NK-92 treated with Interleukin-12 subunit alpha and Interleukin-12 subunit beta, amount 100 ng/mL, for 24 hours (cell line): ENCODE results near the gene ZDHHC14.

Source experiments
- DNase-seq: peaks from one replicate; lab custom pipeline; 2025; lab: John Stamatoyannopoulos, UW

Gene ZDHHC14

DNA sequence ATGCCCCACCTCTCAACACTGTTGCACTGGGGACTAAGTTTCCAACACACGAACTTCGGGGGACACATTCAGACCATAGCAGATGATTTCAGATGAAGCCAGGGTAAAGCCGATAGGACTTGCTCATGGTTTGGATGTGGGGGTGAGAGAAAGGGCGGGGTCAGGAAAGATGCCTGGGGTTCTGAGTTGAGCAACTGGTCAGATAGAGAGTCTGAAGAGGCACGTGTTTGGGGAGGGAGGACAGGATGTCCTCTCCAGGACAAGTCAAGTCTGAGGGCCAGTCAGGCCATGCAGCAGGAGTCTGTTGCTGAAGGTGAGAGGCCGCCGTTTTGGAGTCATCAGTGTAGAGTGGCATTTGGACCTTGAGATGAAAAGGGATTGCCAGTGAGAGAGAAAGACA is 244.1 kb downstream of the ZDHHC14 start:
- no peak for DNase-seq

DNA sequence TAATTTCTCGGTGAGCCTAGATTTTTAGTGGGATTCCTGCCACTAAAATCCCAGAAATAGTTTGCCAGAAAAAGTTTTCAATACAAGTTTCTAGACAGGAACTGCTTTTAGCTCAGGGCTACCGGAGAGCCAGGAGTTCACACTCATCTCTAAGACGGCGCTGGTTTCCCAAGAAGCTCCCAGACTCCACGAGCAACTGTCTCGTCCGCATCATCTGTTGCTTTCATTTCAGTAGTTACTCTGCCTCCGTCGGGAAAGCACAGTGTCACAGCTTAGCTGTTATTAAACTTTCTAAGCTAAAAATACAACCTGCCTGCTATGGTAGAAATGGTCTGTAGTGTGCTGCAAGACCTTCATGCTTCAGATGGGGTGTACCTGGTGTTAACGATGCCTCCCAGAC is 244.8 kb downstream of the ZDHHC14 start:
- no peak for DNase-seq

- DNase-seq, result no peak
Measured at GRCh38 chr6:157627195-157627966, 246.4 kb downstream of the ZDHHC14 start.

DNA sequence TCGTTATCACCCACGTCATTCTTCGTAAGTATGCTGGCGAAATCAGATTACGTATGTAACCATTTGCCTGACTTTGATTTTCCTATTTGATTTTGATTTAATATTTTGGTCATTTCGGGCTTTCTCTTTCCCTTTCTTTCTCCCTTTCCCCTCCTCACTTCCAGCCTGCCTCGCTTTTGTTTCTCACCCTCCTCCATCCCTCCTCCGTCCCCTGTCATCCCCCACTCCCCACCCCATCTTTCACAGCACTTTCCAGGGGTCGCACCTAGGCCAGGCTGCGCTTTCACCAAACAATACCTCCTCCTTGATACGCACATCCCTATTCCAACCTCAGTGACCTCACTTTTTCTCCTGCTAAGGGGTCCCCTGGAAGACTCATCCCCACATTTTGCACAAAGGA is 247.5 kb downstream of the ZDHHC14 start:
- no peak for DNase-seq

DNA sequence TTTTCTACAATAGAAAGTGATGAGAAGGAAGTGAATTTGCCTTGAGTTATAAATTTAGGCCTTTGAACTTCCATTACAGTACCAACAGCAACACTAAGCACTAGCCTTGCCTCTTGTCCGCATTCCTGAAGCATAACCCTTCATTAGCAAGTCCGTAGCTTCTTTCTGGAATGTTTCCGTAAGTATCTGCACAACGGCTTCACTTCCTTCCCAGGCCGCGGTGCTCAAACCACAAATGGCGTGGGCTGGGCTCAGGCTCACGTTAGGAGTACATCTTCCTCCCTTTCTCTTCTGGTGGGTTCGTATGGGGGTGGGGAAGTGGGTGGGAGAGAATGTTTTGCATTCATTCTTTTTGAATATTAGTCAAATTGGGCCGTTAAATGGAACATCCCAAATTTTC is 248.2 kb downstream of the ZDHHC14 start:
- DNase-seq, result no peak

GRCh38 chr6:157630463-157631080 is 249.6 kb downstream of the ZDHHC14 start:
- no peak for DNase-seq

DNA sequence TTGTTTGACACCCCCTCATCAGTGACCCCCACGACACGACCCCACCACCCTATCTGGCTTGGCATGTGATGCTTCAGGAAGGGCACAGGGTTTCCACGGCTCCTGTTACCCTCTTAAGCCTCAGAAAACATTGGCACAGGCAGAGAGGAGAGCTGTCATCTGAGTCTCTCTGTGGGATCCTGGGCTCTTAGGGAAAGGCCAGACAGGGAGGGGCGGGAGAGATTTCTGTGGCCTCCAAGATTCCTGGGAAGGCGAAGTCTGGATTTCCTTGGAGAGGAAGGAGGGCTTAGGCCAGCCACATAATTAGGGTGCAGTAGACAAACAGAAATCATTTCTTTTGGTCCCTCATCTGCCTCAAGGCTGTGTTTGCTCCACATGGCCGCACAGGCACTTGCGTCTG is 250.4 kb downstream of the ZDHHC14 start:
- DNase-seq, result no peak

DNA sequence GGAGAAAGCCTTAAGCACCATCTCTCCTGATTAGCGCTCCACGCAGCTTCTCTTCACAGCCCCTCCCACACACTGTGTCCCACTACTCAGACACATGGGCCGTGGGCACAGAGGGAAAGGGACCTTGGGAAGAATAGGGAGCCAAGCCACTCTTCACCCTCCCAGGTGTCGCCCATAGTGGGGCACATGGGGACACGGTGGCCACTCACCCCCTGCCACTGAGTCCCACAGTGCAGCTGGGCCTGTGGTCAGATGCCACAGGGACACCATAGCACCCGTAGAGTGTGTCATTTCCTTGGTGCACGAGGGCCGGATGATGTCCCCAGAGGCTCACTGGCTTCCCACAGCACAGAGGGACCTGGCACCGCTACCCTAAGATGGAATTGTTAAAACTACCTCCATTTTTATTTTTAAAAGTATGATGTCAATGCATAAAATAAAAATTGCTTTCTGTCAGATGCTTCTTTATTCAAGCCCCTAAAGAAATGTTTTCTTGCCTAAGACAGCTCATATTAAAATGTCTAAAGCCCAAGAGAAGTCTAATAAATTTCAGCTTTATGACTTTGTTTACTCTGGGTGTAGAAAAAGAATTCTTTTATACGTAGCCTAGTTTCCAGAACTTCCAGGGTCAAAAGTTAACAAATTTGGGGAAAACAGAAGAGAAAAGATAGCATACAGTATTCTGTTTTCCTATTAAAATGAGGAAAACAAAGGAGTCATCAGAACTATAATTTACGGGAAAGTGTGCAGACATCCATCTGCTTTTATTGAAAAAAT is 251.0 kb downstream of the ZDHHC14 start:
- no peak for DNase-seq

GRCh38 chr6:157632821-157633220 is 251.8 kb downstream of the ZDHHC14 start:
- DNase-seq, result no peak

DNA sequence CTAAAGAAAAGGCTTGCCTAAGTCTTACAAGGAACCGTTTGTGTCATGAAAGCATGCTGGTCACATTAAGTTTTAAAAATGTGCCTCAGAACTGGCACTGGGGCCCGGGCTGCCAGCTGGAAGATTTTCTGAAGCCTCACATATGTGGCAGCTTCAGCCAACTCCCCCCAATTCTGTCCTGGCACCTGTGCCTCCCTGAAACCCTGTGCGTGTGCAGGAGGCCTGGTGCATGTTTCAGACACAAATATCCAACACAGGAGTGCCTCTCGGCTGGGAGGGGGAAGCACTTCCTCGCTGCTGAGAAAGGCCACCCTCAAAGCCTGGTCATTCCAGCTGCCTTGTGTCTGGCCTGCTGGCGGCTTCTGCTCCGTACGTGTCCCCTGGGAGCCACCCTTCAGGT is 253.6 kb downstream of the ZDHHC14 start:
- DNase-seq, result no peak

DNA sequence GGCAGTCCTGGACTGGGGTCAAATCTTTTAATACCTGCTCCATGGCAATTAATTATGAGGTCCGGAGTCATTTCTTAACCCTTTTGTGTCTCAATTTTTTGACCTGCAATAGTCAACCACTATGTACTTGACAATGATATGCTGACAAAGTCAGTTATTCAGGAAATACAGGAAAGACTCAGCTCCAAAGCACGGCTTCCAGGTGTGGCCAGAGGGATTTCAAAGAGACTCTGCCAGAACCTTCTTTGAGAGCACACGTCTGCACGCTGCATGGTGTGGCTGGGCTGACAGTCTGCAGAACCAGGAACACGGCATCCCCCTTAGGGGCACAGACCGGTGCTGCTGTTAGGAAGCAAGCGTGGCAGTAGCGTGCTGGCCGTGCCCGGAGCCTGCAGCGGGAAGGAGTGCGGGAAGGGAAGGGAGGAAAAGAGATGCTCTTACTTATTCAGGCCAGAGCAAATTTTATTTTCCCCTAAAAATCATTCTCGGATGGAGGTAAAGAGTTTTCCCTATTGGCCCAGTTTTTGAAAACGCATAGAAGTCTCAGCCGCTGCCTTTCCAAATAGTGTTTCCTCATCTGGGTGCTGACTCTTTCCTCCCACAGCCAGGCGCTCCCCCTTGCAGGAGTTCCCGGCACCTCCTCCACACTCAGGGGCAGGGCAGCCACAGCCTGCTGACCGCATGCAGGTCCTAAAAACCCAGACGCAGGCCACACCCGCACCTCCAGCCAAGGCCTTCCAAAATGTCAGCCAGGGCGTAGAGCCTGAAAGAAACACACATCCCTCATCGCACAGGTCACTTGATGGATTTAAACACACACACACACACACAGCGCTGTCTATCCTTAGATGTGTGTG is 254.6 kb downstream of the ZDHHC14 start:
- no peak for DNase-seq

DNA sequence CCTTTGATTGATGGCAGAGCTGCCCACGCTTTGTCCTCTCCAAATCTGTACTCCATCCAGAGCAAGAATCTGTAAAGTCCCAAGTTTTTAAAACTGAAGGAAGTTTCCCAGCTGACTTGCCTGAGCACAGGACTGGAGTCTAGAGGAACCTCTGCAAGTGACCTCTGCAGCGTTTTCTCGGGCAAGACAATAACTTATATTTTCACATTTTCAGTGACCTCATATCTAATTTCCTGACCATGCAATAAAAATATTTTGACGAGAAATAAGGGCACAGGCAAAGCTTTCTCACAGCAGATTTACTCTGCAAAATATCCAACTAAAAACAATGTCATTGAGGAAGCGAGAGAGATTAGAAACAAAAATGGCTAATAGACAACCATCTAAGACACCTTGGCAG is 256.5 kb downstream of the ZDHHC14 start:
- DNase-seq, result no peak

GRCh38 chr6:157637941-157638662 is 257.1 kb downstream of the ZDHHC14 start:
- no peak for DNase-seq

DNA sequence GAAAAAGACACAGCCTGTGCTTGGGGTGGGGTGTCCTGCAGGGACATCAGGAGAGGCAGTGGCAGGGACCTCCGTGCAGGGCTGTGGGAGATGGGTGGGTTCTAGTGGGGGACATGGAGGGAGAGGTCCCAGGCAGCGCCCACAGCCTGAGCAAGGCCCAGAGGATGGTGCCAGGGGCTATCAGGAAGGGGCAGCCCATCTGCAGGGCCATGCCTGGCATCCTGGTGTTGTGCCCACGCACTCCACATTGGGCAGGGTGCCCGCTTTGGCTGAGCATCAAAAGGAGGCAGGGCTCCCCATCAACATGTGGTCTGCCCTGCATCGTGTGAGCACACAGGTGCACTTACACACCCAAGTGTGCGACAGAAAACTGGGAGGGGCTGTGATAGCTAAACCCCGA is 257.8 kb downstream of the ZDHHC14 start:
- no peak for DNase-seq

DNA sequence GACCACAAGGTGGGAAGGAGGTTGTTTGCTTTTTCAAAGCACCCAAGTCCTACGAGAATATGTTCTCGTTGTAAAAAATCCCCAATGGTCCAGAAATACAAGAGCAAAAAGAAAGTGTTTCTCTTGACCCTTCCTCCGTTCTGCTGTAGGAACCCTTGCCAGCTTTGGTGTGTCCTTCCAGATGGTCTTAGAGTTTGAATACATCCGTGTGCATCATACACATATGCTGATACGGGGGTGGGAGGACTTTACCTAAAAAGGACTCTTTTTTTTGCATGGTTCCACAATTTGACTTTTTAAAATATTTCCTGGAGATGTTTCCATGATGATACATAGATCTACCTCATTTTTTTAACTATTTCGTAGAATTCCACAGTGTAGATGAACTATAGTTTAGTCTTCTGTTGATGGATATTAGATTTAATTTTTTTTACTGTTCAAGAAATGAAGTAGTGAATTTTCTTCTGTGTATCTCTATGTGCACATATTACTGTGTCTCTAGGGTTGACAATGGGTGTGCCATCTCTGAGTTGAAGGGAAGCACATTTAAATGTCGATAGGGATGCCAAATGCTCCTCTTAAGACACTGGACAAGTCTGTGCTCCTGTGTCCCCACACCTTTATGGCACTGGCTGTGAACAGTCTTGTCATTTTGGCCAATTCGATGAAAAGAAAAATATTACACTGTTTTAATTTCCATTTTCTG is 259.9 kb downstream of the ZDHHC14 start:
- DNase-seq, result no peak

- DNase-seq, result no peak
Measured at GRCh38 chr6:157641837-157642236, 260.8 kb downstream of the ZDHHC14 start.

DNA sequence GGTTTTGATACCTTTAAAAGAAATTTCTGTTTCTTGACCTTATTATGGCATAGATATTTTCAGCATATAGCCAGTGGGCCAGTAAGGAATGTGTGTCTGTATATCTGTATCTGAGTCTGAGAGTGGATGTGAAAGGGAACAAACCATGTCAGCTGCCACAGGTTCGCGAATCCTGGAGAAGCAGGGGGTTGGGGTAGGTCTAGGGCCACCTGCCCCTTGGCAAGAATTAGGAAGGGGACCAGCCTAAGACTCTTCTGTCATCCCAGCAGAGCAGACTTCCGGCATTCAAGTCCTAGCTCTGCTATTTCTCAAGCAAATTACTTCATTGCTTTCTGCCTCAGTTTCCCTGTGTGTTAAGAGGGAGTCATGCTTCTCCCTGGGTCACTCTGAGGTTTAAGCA is 261.7 kb downstream of the ZDHHC14 start:
- DNase-seq, result no peak

DNA sequence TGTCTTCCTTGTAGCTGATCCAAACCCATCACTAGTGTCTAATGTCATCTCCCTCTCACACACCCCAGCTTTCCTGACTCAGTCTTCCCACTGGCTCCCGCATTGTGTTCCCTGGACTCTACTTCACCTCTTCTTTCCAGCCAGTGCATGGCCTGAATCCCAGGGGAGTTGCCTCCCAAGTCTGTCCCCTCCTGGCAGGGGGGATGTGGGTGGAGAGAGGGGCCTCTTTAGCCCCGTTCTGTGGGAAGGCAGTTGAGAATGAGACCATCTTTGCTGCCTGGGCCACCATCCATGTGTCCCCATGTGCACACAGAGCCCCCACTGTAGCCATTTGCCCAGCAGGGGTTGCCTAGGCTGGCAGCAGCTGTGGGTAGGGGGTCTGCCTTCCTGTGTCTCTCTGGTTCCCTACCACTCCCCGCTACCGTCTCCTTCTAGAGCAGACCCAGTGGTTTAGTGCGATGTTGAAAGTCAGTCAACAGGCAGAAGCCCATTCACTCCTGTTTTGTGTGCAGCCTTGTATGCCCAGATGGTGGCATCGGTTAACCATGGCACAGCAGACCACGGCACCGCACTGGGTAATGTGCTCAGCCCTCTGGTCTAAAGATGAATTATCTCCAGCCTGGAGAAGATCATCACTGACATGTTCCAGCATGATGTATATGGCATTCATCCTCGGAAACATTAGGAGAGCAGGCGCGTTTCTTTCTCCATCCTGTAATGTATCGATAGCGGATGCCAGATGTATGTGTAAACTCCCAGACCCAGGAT is 263.2 kb downstream of the ZDHHC14 start:
- DNase-seq, result no peak

- DNase-seq, result no peak
Measured at GRCh38 chr6:157645201-157645795, 264.3 kb downstream of the ZDHHC14 start.

DNA sequence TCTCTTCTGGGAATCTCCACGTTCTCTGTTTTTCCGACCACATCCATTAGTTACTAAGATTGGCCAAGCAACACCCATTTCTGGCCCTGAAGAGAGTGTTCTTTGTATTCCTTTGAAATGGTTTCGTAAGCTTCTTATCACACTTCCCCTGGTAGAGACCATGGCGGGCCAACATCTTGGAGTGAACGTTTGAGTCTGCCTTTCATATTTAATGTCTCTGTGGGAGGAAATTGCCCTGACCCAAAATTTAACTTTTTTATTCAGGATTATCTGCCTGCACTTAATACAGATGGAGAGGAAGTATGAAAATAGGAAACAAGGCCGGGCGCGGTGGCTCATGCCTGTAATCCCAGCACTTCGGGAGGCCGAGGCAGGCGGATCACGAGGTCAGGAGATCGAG is 265.0 kb downstream of the ZDHHC14 start:
- no peak for DNase-seq
